ENCODE measurements around the gene CCDC97.

DNA sequence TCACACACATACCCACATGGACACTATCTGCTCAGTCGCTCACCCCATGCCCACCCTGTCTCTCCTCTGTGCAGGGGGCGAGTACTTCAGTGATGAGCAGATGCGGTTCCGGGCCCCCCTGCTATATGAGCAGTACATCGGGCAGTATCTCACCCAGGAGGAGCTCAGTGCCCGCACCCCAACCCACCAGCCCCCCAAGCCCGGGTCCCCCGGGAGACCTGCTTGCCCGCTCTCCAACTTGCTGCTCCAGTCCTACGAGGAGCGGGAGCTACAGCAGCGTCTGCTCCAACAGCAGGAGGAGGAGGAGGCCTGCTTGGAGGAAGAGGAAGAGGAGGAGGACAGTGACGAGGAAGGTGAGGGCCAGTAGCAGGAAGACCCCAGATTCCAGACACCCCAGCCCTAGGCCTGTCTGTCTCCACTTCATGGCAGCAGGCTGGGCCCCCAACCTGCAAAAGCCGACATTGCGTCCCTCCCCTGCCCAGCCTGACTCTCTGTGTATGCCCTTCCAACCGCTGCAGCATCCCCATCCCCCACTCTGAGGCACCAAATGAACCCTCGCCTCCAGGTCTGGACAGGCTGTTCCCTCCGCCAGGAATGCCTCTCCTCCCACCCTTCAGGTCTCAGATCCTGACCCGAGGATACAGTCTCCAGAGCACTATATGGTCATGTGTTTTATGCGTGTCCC lies 9.7 kb downstream of the CCDC97 start:
- TF ChIP-seq, protein P1, sequence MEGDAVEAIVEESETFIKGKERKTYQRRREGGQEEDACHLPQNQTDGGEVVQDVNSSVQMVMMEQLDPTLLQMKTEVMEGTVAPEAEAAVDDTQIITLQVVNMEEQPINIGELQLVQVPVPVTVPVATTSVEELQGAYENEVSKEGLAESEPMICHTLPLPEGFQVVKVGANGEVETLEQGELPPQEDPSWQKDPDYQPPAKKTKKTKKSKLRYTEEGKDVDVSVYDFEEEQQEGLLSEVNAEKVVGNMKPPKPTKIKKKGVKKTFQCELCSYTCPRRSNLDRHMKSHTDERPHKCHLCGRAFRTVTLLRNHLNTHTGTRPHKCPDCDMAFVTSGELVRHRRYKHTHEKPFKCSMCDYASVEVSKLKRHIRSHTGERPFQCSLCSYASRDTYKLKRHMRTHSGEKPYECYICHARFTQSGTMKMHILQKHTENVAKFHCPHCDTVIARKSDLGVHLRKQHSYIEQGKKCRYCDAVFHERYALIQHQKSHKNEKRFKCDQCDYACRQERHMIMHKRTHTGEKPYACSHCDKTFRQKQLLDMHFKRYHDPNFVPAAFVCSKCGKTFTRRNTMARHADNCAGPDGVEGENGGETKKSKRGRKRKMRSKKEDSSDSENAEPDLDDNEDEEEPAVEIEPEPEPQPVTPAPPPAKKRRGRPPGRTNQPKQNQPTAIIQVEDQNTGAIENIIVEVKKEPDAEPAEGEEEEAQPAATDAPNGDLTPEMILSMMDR (IDR thresholded peaks at IDR 0.05), result no peak
- TF ChIP-seq POLR2AphosphoS5 (IDR thresholded peaks at IDR 0.05) (no peak), POLR2A (IDR thresholded peaks at IDR 0.05) (no peak)

Data from sigmoid colon (tissue), 4 donors.